K562 (cell line): ENCODE results near the gene ZNF546. TPM values are rescaled to one million over a fixed set of nuclear protein-coding genes. Genes with fewer than 3 reads are reported as not detected.
A peak's percentile ranks its signal among the peaks of the same experiment; 100 is the strongest.

Experiments
- ATF7 ChIP-seq: fragments of 450-650 bp; IDR thresholded peaks from 2 replicates; pipeline ENCODE4 v1.7.1; 2014; ENCODE audit warnings: mild to moderate bottlenecking, moderate library complexity
- BCLAF1 ChIP-seq, 2 experiments: fragments of 450-650 bp in 1 of 2; IDR thresholded peaks; 2 replicates each; pipeline ENCODE4 v1.6.1; 2011 to 2017; ENCODE audit warnings: low read depth in 2 of 2, antibody characterized with exemption in 1 of 2, borderline replicate concordance in 1 of 2, low read length in 1 of 2, mild to moderate bottlenecking in 1 of 2, mixed read lengths in 1 of 2; ENCODE audit not compliant: control insufficient read depth in 1 of 2
- CBFA2T2 ChIP-seq: fragments of 450-650 bp; conservative IDR thresholded peaks from 2 replicates; pipeline ENCODE4 v1.6.1; 2017; ENCODE audit warnings: mild to moderate bottlenecking
- CHAMP1 ChIP-seq: fragments of 450-650 bp; IDR thresholded peaks from 2 replicates; pipeline ENCODE4 v1.6.1; 2016; ENCODE audit warnings: mild to moderate bottlenecking
- HNRNPL ChIP-seq: fragments of 200-400 bp; formaldehyde crosslinking; IDR thresholded peaks from 2 replicates; pipeline ENCODE4 v1.6.1; 2017; ENCODE audit warnings: low read depth, mild to moderate bottlenecking, low read length
- IFI16 ChIP-seq: fragments of 250-450 bp; sonication (Bioruptor Pico); IDR thresholded peaks from 2 replicates; pipeline ENCODE4 v2.1.2; 2022; ENCODE audit warnings: mild to moderate bottlenecking, inconsistent platforms
- KDM4B ChIP-seq, 2 experiments: fragments of 450-650 bp in 1 of 2; sonication (generic) in 1 of 2; IDR thresholded peaks; 2 replicates each; pipeline ENCODE4 v1.6.1; 2016 to 2017; ENCODE audit warnings: borderline replicate concordance in 2 of 2, antibody characterized with exemption in 1 of 2, low read depth in 1 of 2, mild to moderate bottlenecking in 1 of 2
- LEF1 ChIP-seq: fragments of 450-650 bp; IDR thresholded peaks from 2 replicates; pipeline ENCODE4 v1.6.1; 2016; ENCODE audit warnings: mild to moderate bottlenecking
- MBD1 ChIP-seq: fragments of 250-450 bp; sonication (Bioruptor Pico); IDR thresholded peaks from 2 replicates; pipeline ENCODE4 v1.8.0; 2022; ENCODE audit warnings: inconsistent platforms
- MECOM ChIP-seq: fragments of 250-450 bp; sonication (Bioruptor Pico); IDR thresholded peaks from 2 replicates; pipeline ENCODE4 v1.8.0; 2022; ENCODE audit warnings: inconsistent platforms
- MTA2 ChIP-seq: fragments of 450-650 bp; IDR thresholded peaks from 2 replicates; pipeline ENCODE4 v1.6.1; 2016; ENCODE audit warnings: low read depth
- NFE2 ChIP-seq: IDR thresholded peaks from 2 replicates; pipeline ENCODE4 v1.6.1; 2014; ENCODE audit warnings: antibody characterized with exemption, low read depth
- SFPQ ChIP-seq: fragments of 200-400 bp; formaldehyde crosslinking; IDR thresholded peaks from 2 replicates; pipeline ENCODE4 v1.6.1; 2017; ENCODE audit warnings: mild to moderate bottlenecking, low read depth, low read length, moderate library complexity
- ZBED1 ChIP-seq: IDR thresholded peaks from 2 replicates; pipeline ENCODE4 v1.6.1; 2014
- ZNF3 ChIP-seq: fragments of 250-450 bp; sonication (Bioruptor Pico); IDR thresholded peaks from 2 replicates; pipeline ENCODE4 v1.5.0; 2021; ENCODE audit warnings: mild to moderate bottlenecking, moderate library complexity
- ZNF639 ChIP-seq, 2 experiments: fragments of 200-800 bp in 1 of 2; sonication (Bioruptor generic) in 1 of 2; sonication (generic) in 1 of 2; formaldehyde crosslinking in 1 of 2; IDR thresholded peaks in 1 of 2; conservative IDR thresholded peaks in 1 of 2; 2 replicates each; pipeline versions ENCODE4 v1.5.0 to v1.6.1; 2016 to 2020; ENCODE audit warnings: missing compliant biosample characterization in 1 of 2, missing genetic modification characterization in 1 of 2, missing genetic modification reagents in 1 of 2
- polyA plus RNA-seq, 8 experiments: library from polyadenylated mRNA; depleted of rRNA in 4 of 8; stranded (reverse) in 5 of 8; unstranded in 3 of 8; fragments of >200 nt; fragmentation: Nextera tagmentation in 2 of 8; fragmentation: Illumina TruSeq in 1 of 8; extraction: Ambion mirVana in 2 of 8; extraction: Trizol in 1 of 8; gene quantifications; 2 replicates each; pipeline versions ENCODE4 v1.2.1 to v1.2.3, GENCODE V29; 2011 to 2014; ENCODE audit warnings: inconsistent platforms in 1 of 8, missing spikeins in 1 of 8
- total RNA-seq, 7 experiments: library from RNA; depleted of rRNA in 6 of 7; stranded (reverse); fragments of >200 nt in 6 of 7; fragmentation: Illumina TruSeq in 2 of 7; extraction: Trizol in 2 of 7; gene quantifications; 2 replicates each; pipeline versions ENCODE4 v1.2.1 to v1.2.3, GENCODE V29; 2011 to 2021; ENCODE audit warnings: low replicate concordance in 1 of 7

ZNF546 gene
- total and polyA plus RNA-seq, 9 of the 15 experiments (the other 6 are each of a cell fraction or from before 2014, with no cell fraction given): 0.73 to 5.1 (median 2.2) TPM

GRCh38 chr19:39996811-39997637 lies at the start of gene ZNF546 (continued):
- TF ChIP-seq MBD1: no peak
- TF ChIP-seq MTA2: no peak
- no peak for TF ChIP-seq SFPQ
- TF ChIP-seq BCLAF1 (IDR thresholded peaks at IDR 0.05; ENCODE audit: borderline replicate concordance in 1 of 2, control insufficient read depth in 1 of 2, low read depth in 2 of 2, low read length in 1 of 2): no peak
- TF ChIP-seq IFI16 (CRISPR knock-in tag): no peak
- no peak for TF ChIP-seq ZNF3
- TF ChIP-seq CBFA2T2: no peak
- peak; percentile 44; the same call in 1 of the 2 replicates for TF ChIP-seq ATF7
- no peak for TF ChIP-seq ZBED1
- no peak for TF ChIP-seq KDM4B (IDR thresholded peaks at IDR 0.05; ENCODE audit: borderline replicate concordance in 2 of 2, low read depth in 1 of 2)
- no peak for TF ChIP-seq HNRNPL
- no peak for TF ChIP-seq LEF1
- TF ChIP-seq MECOM (CRISPR knock-in tag): no peak
- 0 out of 4 replicates have a peak, but pooled peaks of 1 of the 2 experiments have one; percentile 29 for TF ChIP-seq ZNF639 (CRISPR knock-in tag; conservative IDR thresholded peaks at IDR 0.05 in 1 of 2, IDR thresholded peaks at IDR 0.05 in 1 of 2)
- TF ChIP-seq NFE2: no peak
- TF ChIP-seq CHAMP1: no peak
